ENCODE measurements around the gene HECTD4.
"Not testable (repeated sequence)": the region's sequence is repeated elsewhere in the genome, so short reads cannot be mapped to it uniquely, and the experiment has no call there.

The HECTD4 gene

GRCh38 chr12:112406519-112407488 lies 24.6 kb upstream of the HECTD4 start:
- DNase-seq = no peak

- no peak for DNase-seq
These were observed 19.8 kb upstream of the HECTD4 start for GRCh38 chr12:112401903-112402498.

- DNase-seq = no peak
These were observed 18.8 kb upstream of the HECTD4 start for GRCh38 chr12:112401054-112401453.

GRCh38 chr12:112393328-112393727 lies 11.1 kb upstream of the HECTD4 start:
- no peak for DNase-seq

GRCh38 chr12:112389922-112390654 lies 7.9 kb upstream of the HECTD4 start:
- not testable (repeated sequence) for DNase-seq

GRCh38 chr12:112389228-112389627 lies 7.0 kb upstream of the HECTD4 start:
- no peak for DNase-seq

GRCh38 chr12:112386726-112387125 lies 4.5 kb upstream of the HECTD4 start:
- DNase-seq = no peak

GRCh38 chr12:112382866-112383265 lies 635 bp upstream of the HECTD4 start:
- no peak for DNase-seq

GRCh38 chr12:112381406-112381882 lies 787 bp downstream of the HECTD4 start:
- no peak for DNase-seq

GRCh38 chr12:112380663-112381405 lies 1.4 kb downstream of the HECTD4 start:
- DNase-seq = no peak

- DNase-seq = no peak
These were observed 7.1 kb downstream of the HECTD4 start for GRCh38 chr12:112375105-112375504.

- DNase-seq = no peak
These were observed 8.0 kb downstream of the HECTD4 start for GRCh38 chr12:112374166-112374740.

GRCh38 chr12:112370868-112371510 lies 11.2 kb downstream of the HECTD4 start:
- DNase-seq = no peak

GRCh38 chr12:112370199-112370598 lies 12.0 kb downstream of the HECTD4 start:
- DNase-seq = no peak

GRCh38 chr12:112368856-112369255 lies 13.4 kb downstream of the HECTD4 start:
- DNase-seq = no peak

- no peak for DNase-seq
These were observed 14.3 kb downstream of the HECTD4 start for GRCh38 chr12:112367965-112368364.

GRCh38 chr12:112362310-112362709 lies 19.9 kb downstream of the HECTD4 start:
- no peak for DNase-seq

- no peak for DNase-seq
These were observed 21.0 kb downstream of the HECTD4 start for GRCh38 chr12:112361271-112361670.

- DNase-seq = no peak
These were observed 22.9 kb downstream of the HECTD4 start for GRCh38 chr12:112359290-112359689.

- DNase-seq = no peak
These were observed 25.0 kb downstream of the HECTD4 start for GRCh38 chr12:112357214-112357613.

GRCh38 chr12:112354399-112354798 lies 27.8 kb downstream of the HECTD4 start:
- DNase-seq = no peak

GRCh38 chr12:112353393-112353792 lies 28.8 kb downstream of the HECTD4 start:
- DNase-seq = no peak
